ENCODE data around the gene OTOA. TPM values are rescaled to one million over a fixed set of nuclear protein-coding genes. Genes with fewer than 3 reads are reported as not detected.

The OTOA gene
- total and polyA plus RNA-seq, 2 of the 13 experiments (the other 11 are each of a cell fraction or from before 2014, with no cell fraction given) = 0.05 to 0.15 TPM

GRCh38 chr16:21664801-21665492, 1.2 kb downstream of the OTOA start (continued):
- TF ChIP-seq ARID4A (CRISPR knock-in tag; IDR thresholded peaks at IDR 0.05; ENCODE audit: borderline replicate concordance) (no peak), NR2F1 (CRISPR knock-in tag; IDR thresholded peaks at IDR 0.05) (no peak), IKZF4 (CRISPR knock-in tag; IDR thresholded peaks at IDR 0.05; ENCODE audit: borderline replicate concordance, low read depth, not compliant biosample characterization) (no peak), MAFF (IDR thresholded peaks at IDR 0.05; ENCODE audit: low read depth, low read length) (no peak), IRF2 (CRISPR knock-in tag; IDR thresholded peaks at IDR 0.05) (no peak), ZNF281 (CRISPR knock-in tag; IDR thresholded peaks at IDR 0.05; ENCODE audit: borderline replicate concordance) (no peak), ZNF496 (CRISPR knock-in tag; IDR thresholded peaks at IDR 0.05; ENCODE audit: insufficient replicate concordance) (no peak)
